DMS 273 (cell line): ENCODE measurements around the gene IL13RA2.

ENCODE experiments used
- DNase-seq: peaks from one replicate; lab custom pipeline; 2025; ENCODE audit not compliant: unreplicated experiment; lab: John Stamatoyannopoulos, UW

Gene IL13RA2

GRCh38 chrX:114997779-114998178, 19.6 kb downstream of the IL13RA2 start:
- no peak for DNase-seq

GRCh38 chrX:114985967-114986592, 31.3 kb downstream of the IL13RA2 start:
- DNase-seq: no peak

DNA sequence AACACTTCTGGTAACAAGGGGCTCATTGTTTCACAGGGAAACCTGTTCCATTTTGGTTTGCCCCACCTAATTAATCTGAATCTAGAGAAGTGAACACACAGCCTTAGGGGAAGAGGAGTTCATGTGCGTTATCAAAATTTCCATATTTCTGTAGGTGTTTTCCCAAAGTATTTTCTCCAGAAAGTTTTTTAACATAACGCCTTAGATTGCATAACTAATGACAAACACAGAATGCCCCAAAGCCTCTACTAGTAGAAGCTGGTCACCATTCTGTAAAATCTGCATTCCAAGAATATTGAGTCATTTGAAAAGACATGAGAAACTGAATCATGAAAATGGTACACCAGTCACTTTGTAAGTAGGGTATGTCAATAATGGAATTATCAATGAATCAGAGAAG, 41.1 kb downstream of the IL13RA2 start:
- DNase-seq: no peak

DNA sequence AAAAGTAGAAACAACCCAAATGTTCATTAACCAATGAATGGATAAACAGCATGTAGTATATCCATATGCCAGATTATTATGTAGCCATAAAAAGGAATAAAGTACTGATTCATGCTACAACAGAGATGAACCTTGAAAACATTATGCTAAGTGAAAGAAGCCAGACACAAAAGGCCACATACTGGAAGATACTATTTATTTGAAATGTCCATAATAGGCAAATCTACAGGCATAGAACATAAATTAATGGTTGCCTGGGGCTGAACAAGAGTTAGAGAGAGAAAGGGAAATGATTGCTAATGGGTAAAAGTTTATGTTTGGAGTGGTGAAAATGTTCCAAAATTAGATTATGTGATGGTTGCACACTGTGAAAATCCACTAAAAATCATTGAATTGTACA, 44.4 kb downstream of the IL13RA2 start:
- no peak for DNase-seq

DNA sequence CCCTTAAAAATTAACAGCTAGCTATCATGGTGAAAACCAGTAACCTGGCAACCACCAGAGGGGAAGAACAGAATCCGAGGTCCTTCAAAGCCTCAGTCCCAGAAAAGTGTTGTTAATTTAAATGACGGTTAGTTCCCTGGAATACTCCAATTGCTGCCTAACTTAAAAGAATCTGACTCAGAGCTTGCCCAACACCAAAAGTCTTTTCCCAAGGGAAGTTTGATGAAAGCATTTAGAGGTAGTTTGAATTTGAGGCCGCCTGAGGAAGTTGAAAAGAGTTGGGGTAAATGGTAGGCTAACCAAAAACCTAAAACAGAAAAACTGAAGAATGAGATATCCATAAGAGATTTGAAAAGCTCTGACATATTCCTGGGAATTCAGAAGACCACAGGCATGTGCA, 46.6 kb downstream of the IL13RA2 start:
- no peak for DNase-seq

GRCh38 chrX:114964374-114964773, 53.0 kb downstream of the IL13RA2 start:
- no peak for DNase-seq

GRCh38 chrX:114962209-114962608, 55.2 kb downstream of the IL13RA2 start:
- peak; percentile 8 for DNase-seq

GRCh38 chrX:114959729-114960128, 57.7 kb downstream of the IL13RA2 start:
- peak; percentile 16 for DNase-seq
